Left hindlimb (tissue), 1 donor: ENCODE results near the gene TMEM95.

Experiments used
- DNase-seq: peaks from one replicate; pipeline ENCODE4 v3.0.0-alpha.2; 2018

The TMEM95 gene, protein sequence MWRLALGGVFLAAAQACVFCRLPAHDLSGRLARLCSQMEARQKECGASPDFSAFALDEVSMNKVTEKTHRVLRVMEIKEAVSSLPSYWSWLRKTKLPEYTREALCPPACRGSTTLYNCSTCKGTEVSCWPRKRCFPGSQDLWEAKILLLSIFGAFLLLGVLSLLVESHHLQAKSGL

DNA sequence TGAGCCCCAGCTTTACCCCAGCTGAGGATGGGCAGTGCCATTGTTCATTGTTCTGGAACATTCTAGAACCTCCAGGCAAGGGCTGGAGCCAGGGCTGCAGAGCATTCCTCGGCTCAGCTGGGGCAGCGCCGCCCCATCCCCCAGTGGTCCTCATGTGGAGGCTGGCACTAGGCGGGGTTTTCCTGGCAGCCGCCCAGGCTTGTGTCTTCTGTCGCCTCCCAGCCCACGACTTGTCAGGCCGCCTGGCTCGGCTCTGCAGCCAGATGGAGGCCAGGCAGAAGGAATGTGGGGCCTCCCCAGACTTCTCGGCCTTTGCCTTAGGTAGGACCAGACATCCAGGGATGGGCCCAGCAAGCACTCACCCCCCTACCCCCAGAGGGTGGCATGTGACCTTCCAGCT is at the start of gene TMEM95:
TSS of gene TMEM95 (plus strand) at position 104 of the 400 bp plus-strand sequence. CDS start at position 153, 49 bp downstream.
- DNase-seq, result no peak

DNA sequence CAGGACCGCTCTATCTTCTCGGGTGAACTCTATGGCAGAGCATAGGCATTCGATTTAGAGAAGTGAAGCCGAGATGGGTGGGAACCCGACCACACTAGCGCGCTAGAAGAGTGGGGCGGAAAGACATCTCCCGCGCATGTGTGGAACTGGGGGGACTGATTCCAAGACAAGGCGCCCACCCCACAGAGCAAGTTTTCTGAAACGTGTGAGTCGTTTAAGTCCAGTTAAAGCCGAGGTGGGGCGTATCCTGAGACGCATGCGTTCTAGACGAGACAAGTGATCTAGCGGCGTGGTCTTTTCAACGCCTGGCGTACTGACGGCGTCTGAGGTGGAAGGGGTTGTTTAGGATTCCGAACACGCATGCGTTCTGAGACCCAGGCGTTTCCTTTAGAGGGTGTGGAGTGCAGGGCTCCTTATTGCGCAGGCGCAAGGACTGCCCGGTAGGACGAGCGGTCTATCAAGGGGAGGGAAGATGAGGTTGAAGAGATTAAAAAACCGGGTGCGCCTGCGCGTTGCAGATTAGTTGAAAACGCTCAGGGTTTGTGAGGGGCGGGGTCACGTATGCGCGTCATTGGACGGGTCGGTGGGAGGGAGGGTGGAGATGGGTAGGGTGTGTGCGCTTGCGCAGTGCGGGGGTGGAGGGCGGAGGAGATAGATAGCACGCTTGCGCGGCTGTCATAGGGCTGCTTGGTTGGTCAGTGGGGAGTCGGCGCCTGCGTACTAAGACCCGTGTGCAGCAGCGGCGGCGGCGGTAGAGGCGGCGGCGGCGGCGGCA is 47.9 kb upstream of the TMEM95 start, which contains the start of gene EIF5A:
TSS of gene EIF5A (plus strand) at position 718 of the 775 bp plus-strand sequence. CDS start 2,008 bp downstream, outside the sequence.
- peak; percentile 100 for DNase-seq

DNA sequence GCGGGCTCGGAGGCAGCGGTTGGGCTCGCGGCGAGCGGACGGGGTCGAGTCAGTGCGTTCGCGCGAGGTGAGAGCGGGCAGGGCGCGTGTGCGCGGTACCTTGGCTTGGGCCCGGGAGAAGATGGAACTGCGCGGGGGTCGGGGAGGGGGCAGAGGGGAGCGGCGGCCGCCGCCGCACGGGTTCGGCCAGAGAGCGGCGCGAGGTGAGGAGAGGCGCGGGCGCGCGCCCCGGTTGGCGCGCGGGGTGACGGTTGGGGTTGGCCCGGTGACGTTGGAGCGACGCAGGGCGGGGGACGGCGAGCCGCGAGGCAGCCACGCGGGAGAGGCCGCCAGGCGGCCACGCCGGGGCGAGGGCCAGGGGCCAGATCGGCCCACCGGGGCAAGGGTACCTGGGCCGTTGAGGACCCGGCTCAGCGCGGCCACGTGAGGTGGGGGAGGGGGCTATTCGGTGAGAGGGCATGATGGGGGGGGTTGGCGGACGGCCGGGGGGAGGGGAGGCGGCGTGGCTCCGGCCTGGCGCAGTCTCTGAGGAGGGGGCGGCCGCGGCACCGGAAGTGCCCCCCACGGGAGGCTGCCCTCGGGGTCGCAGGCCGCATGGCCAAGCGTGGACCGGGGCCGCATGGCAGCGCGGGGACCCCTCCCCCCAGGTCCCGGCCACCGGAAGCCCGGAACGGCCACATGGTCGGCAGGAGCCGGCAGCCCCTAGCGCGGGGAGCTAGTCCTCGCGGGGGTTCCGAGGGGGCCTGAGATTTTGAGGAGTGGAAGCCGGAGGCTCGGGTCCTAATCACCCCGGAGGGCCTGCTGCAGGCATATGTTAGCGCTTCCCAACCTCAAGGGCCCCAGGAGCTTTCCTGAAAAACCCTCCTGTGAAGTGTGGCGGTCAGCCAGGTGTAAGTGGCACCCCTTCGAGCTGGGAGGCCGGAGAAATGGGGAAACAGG is 47.0 kb upstream of the TMEM95 start:
- no peak for DNase-seq

- peak; percentile 80 for DNase-seq
These were observed 46.1 kb upstream of the TMEM95 start for GRCh38 chr17:7308625-7309433.

- no peak for DNase-seq
These were observed 45.3 kb upstream of the TMEM95 start for GRCh38 chr17:7309628-7310027.

- DNase-seq, result no peak
These were observed 43.7 kb upstream of the TMEM95 start for GRCh38 chr17:7311110-7311705.

DNA sequence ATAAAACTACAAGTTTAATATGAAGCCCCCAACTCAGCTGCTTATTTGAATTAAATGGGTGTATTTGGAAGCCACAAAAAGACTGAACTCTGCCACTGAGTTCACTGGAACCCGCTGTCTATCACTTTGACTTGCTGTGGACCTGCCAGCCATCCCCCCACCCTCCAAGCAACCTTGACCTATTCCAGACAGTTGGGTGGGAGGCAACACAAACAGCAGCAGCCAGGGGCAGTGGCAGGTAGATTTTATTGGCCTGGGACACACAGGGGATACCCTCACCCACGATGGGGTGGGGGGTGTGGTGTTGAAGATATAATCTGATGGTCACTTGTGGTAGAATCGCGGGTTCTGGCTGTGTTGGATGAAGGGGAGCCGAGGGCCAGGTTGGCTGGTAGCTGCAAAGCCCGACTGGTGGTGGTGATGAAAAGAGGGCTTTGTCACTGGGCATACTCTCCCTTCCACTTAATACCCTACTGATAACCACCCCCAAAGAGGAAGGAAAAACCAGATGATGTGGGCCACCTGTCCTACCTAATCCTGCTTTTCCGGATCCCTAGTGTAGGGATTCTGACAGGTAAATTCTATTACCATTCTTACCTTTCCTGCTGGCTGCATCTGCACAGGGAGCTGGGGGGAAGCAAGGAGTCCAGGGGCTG is 42.4 kb upstream of the TMEM95 start:
- no peak for DNase-seq

DNA sequence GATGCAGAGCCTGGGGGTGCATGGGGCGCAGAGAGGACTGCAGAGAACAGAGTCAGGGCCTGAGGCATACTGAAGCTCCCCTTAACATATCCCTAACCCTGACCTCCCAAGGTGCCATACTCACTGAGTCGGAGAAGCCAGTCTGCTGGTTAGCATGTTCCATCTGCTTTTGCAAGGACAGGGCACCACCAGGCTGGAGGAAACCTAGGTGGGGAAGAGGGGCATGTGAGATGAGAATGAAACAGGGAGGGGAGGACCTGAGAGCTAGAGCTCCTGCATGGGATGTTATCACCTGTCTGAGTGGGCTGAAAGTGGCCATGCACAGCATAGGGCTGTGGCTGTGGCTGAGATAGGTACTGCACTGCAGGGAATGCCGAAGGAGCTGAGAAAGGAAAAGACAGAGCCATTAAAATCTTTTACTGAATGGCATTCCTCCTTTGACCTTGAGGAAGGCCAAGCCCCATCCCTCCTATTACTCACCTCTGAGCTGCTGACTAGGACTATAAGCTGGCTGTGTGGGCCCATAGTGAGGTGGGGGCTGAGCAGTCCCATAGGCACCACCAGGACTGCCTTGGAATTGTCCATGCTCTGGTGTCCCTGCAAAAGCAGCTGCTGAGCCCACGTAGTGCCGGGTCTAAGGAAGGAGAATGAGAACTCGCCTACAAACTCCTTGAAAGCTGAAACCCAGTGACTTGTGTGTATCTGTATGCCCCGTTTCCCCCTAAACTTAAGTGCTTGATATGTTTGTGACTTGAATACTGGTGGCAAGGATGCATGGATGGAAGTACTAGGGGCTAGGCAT is 41.7 kb upstream of the TMEM95 start:
- DNase-seq, result no peak

DNA sequence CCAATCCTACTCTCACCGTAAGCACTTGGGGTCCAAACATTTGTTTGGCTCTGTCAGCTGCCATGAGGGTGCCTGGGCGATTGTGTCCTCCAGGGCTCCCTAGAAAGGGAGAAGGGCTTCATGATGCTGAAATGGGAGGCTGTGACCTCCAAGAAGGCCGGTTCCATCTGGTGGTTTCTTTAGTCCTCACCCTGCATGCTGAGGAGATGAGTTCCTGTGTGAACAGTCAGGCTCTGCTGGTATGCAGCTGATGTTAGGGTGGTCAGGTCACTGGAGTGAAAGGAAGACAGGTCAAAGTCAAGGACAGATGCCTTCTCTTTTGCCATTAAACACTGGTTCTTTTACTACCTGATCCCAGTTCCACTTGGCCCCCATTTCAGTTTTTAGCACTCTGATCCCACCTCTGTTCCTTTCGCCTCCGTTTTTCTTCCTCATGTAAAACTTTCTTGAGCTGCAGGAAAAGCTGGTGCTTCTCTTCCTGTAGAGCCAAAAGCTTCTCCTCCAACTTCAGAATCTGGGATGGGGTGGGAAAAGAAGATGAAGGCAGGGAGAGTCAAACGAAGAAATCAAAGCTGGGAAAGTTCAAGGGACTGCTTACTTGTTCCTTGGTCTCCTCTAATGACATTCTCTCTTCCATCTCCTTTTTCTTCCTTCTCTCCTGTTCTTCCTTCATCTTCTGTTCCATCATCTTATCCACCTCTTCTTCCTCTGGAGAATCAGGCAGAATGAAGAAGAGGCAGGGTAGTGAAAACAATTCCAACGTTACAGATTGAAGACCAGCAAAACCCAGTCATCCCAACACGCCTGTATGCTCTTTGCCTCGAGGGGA is 40.9 kb upstream of the TMEM95 start:
- DNase-seq, result no peak

GRCh38 chr17:7314719-7315569 is 40.0 kb upstream of the TMEM95 start, which contains the start of gene GPS2:
Gene GPS2, minus strand, starts transcription at chr17:7315360. Its CDS starts 308 bp downstream, at chr17:7315052.
- DNase-seq, result peak; percentile 91

- no peak for DNase-seq
These were observed 39.3 kb upstream of the TMEM95 start for GRCh38 chr17:7315570-7316235.

DNA sequence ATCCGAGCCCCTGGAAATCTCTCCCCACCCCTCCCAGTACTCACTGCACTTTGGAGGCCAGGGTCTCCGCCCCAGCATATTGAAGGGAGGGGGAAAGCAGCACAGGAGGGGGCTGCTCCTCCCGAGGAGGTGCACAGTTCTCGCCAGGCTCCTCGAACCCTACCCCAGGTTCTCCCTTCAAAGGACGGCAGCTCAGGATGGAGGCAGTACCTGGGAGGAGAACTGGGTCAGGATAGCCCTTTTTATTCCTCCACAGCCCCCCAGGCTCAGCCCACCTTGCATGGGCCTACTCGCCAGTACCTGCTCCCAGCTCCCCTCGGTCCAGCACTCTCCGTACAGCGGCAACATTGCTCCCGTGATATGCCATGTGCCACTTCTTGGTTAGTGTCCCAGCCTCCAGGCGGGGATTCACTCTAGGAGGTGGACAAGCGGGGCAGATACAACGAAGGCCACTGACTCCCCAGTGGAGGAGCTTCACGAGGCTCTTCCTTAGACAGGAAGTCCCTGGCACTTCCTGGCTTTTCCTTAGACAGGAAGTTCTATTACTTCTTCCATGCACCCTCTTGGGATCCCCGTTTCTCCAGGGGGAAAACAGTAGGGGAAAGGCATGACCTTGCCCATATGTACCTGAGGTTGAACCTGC is 37.7 kb upstream of the TMEM95 start:
- no peak for DNase-seq

DNA sequence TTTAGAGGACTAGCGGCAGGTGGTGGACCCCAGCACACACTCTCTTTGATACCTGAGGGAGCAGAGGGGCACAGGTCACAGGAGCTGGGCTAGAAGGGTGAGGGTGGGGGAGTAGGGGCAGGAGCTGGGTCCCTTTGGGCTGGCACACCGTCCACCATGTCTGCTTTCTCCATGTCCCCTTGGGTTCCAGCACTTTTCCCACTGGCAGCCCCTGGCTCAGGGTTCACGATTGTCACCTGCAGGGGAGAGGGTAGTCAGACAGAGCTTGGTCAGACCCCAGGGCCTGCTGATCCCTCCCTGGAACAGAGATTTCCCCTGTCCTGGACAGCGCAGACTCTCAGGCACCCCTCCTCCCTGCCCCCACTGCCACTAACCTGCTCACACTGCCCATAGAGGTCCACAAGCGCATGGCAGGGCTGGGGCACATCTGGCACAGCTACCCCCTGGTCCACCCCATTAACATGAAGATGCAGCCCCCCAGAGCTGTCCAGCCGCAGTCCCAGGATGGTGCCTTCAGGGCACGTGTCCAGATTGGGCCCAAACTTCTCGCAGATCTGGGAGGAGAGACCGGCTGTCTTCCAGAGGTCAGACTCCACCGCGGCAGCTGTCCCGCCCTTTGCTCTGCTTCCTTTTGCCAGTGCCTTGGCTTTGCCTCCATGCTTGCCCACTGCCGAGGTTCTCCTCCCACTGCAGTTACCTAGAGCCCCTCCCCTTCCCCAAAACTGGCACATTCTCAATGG is 36.7 kb upstream of the TMEM95 start:
- no peak for DNase-seq

GRCh38 chr17:7321466-7321865 is 33.5 kb upstream of the TMEM95 start:
- no peak for DNase-seq

DNA sequence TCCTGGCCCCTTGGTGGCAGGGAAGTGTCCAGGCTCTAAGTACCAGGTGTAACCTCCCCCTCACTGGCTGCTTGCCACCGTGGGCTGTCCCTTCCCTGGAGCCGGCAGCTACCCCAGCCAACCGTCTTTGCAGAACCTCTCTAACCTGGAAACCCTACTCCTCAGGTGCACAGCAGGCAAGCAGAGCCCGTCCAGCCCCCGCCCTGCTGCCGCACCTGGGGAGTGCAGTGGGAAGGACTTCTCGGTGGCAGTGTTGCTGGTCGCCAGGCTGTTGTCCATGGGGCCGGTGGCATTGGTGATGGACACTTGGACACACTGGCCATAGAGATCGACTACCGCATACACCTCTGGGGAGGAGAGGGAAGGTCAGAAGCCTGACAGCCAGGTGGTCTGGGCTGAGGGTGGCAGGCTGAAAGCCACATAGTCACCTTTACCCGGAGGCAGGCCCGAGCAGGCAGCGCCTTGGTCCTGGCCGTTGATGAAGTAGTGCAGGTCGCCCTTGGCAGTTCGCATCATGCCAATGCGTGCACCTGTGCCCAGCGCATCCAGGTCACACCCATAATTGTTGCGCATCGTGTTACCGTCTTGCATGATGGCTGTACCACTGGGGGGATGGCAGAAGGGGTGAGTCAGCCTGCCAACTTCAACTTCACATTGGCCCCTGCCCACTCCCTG is 32.3 kb upstream of the TMEM95 start:
- DNase-seq, result no peak
